GM12892 (cell line): ENCODE measurements around the gene EFR3B.

Experiments used
- POLR2A ChIP-seq: IDR thresholded peaks from 2 replicates; pipeline ENCODE4 v1.6.1; 2011; ENCODE audit warnings: low read depth, low read length, control low read depth
- TAF1 ChIP-seq: IDR thresholded peaks from 2 replicates; pipeline ENCODE4 v1.6.1; 2011; ENCODE audit warnings: low read depth, mild to moderate bottlenecking, control low read depth, low read length, borderline replicate concordance

DNA sequence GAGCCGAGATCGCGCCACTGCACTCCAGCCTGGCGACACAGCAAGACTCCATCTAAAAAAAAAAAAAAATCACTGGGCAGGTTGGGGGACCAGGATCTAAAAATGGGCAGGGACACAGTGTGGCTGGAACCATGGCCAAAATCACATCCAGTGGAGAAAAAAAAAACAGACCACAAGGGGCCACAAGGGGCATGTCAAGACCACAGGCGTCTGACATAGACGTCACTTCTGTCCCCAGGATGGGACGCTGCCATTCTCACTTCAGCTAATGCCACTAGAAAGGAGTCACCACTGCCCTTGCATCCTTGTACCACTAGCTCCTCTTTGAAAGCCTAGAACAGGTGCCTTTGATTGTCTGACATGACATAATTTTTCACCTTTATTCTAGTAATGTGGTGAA lies 129.0 kb downstream of the EFR3B start:
- no peak for TF ChIP-seq TAF1
- no peak for TF ChIP-seq POLR2A
